ENCODE data around the gene LHX4.

LHX4 gene

GRCh38 chr1:180312926-180313325, 82.9 kb downstream of the LHX4 start:
- no peak for DNase-seq

GRCh38 chr1:180327089-180327488, 97.0 kb downstream of the LHX4 start:
- DNase-seq, result no peak

All from NCI-H2107 (cell line).